Fibroblast of lung (primary cell): Measurements from ENCODE around the gene AGT. TPM values are rescaled to one million over a fixed set of nuclear protein-coding genes. Genes with fewer than 3 reads are reported as not detected.

Experiments
- DNase-seq, 2 donors: peaks; one replicate each; pipeline versions ENCODE4 v3.0.0 to v3.0.0-alpha.2; 2010; ENCODE audit warnings: low read depth in 2 of 2
- H2AFZ ChIP-seq: 2 replicates; pipeline ENCODE4 v1.5.1; 2012; ENCODE audit warnings: low read length, control low read depth, inconsistent platforms
- H3K27ac ChIP-seq: 2 replicates; pipeline ENCODE4 v1.5.1; 2011; ENCODE audit warnings: low read length, control low read depth; ENCODE audit not compliant: insufficient read depth
- H3K27me3 ChIP-seq: 2 replicates; pipeline ENCODE4 v1.5.1; 2011; ENCODE audit warnings: mild to moderate bottlenecking, low read length; ENCODE audit not compliant: control insufficient read depth, insufficient read depth
- H3K36me3 ChIP-seq: 2 replicates; pipeline ENCODE4 v1.5.1; 2011; ENCODE audit warnings: low read length; ENCODE audit not compliant: control insufficient read depth, insufficient read depth
- H3K4me1 ChIP-seq: 2 replicates; pipeline ENCODE4 v1.5.1; 2011; ENCODE audit warnings: low read length; ENCODE audit not compliant: control insufficient read depth, insufficient read depth; ENCODE audit errors: extremely low read depth
- H3K4me2 ChIP-seq: 2 replicates; pipeline ENCODE4 v1.5.1; 2011; ENCODE audit warnings: low read length, control low read depth; ENCODE audit not compliant: insufficient read depth; ENCODE audit errors: extremely low read depth
- H3K4me3 ChIP-seq, 4 experiments: fragments of 200-600 bp in 1 of 4; sonication (generic) in 1 of 4; replicated peaks in 1 of 4; 2 replicates each; pipeline ENCODE4 v1.5.1; 2011 to 2016; ENCODE audit warnings: low read length in 4 of 4, low read depth in 3 of 4, mild to moderate bottlenecking in 3 of 4, control low read depth in 2 of 4, inconsistent platforms in 1 of 4, mixed read lengths in 1 of 4; ENCODE audit not compliant: insufficient read depth in 1 of 4; ENCODE audit errors: control extremely low read depth in 1 of 4
- H3K79me2 ChIP-seq: 2 replicates; pipeline ENCODE4 v1.5.1; 2012; ENCODE audit warnings: mild to moderate bottlenecking, low read length, inconsistent platforms; ENCODE audit not compliant: control insufficient read depth, insufficient read depth
- H3K9ac ChIP-seq: 2 replicates; pipeline ENCODE4 v1.5.1; 2011; ENCODE audit warnings: mild to moderate bottlenecking, low read length, control low read depth; ENCODE audit not compliant: insufficient read depth
- H3K9me3 ChIP-seq: 2 replicates; pipeline ENCODE4 v1.5.1; 2012; ENCODE audit warnings: low read depth, low read length; ENCODE audit not compliant: control insufficient read depth, insufficient read depth
- H4K20me1 ChIP-seq: 2 replicates; pipeline ENCODE4 v1.5.1; 2011; ENCODE audit warnings: low read length; ENCODE audit not compliant: control insufficient read depth, insufficient read depth; ENCODE audit errors: extremely low read depth
- CTCF ChIP-seq, 2 donors: IDR thresholded peaks in 1 of 2; conservative IDR thresholded peaks in 1 of 2; 1 replicate in 1 of 2; 2 replicates in 1 of 2; pipeline ENCODE4 v1.5.1; 2011 to 2012; ENCODE audit warnings: low read length in 2 of 2, control low read depth in 1 of 2, inconsistent platforms in 1 of 2, low read depth in 1 of 2, mild to moderate bottlenecking in 1 of 2
- EZH2 ChIP-seq: IDR thresholded peaks from 2 replicates; pipeline ENCODE4 v1.5.1; 2012; ENCODE audit warnings: low read length, control low read depth, mild to moderate bottlenecking; ENCODE audit errors: missing control alignments
- polyA plus RNA-seq, 2 donors: library from polyadenylated mRNA; depleted of rRNA in 1 of 2; stranded (reverse) in 1 of 2; unstranded in 1 of 2; fragments of >200 nt; gene quantifications; 2 replicates each; pipeline ENCODE4 v1.2.1, GENCODE V29; 2011 to 2012; ENCODE audit warnings: missing spikeins in 1 of 2
- total RNA-seq: library from RNA; depleted of rRNA; stranded (reverse); fragments of >200 nt; gene quantifications from 2 replicates; pipeline ENCODE4 v1.2.1, GENCODE V29; 2014

Gene AGT
- total and polyA plus RNA-seq, 2 donors (not counting 1 experiment from before 2014, with no cell fraction given): 3.7 to 10.6 TPM

- TF ChIP-seq CTCF (conservative IDR thresholded peaks at IDR 0.05 in 1 of 2, IDR thresholded peaks at IDR 0.05 in 1 of 2; ENCODE audit: low read depth in 1 of 2, low read length in 2 of 2) (no peak), EZH2 (no peak)
- Histone ChIP-seq H3K79me2 (no peaks in the 10 kb centered on the region), H3K4me2 (no peak overlapping the region), H3K9ac (no peak overlapping the region), H3K4me1 (peaks cover 3% of the 10 kb centered on the region), H2AFZ (no peak overlapping the region), H3K4me3 (no peak overlapping the region), H3K36me3 (no peaks in the 10 kb centered on the region), H4K20me1 (no peaks in the 10 kb centered on the region), H3K27ac (no peak overlapping the region), H3K9me3 (no peaks in the 10 kb centered on the region), H3K27me3 (peaks cover 3% of the 10 kb centered on the region)
- no peak for DNase-seq
Observed at GRCh38 chr1:230759369-230760065, 45.6 kb upstream of the AGT start.

- peaks cover 3% of the 10 kb centered on the region for H3K27me3 ChIP-seq
- H2AFZ ChIP-seq: no peak overlapping the region
- no peaks in the 10 kb centered on the region for H3K79me2 ChIP-seq
- DNase-seq: peak in 1 of 2 donors; percentile 52
- no peak overlapping the region for H3K9ac ChIP-seq
- TF ChIP-seq EZH2 (no peak), CTCF (conservative IDR thresholded peaks at IDR 0.05 in 1 of 2, IDR thresholded peaks at IDR 0.05 in 1 of 2; ENCODE audit: low read depth in 1 of 2, low read length in 2 of 2) (no peak)
- H3K27ac ChIP-seq: no peak overlapping the region
- H3K36me3 ChIP-seq: no peaks in the 10 kb centered on the region
- H3K4me2 ChIP-seq: no peak overlapping the region
- peaks cover 3% of the 10 kb centered on the region for H3K4me1 ChIP-seq
- H3K4me3 ChIP-seq: no peak overlapping the region
- H3K9me3 ChIP-seq: no peaks in the 10 kb centered on the region
- H4K20me1 ChIP-seq: no peaks in the 10 kb centered on the region
Observed at GRCh38 chr1:230758709-230759368, 44.9 kb upstream of the AGT start.

DNA sequence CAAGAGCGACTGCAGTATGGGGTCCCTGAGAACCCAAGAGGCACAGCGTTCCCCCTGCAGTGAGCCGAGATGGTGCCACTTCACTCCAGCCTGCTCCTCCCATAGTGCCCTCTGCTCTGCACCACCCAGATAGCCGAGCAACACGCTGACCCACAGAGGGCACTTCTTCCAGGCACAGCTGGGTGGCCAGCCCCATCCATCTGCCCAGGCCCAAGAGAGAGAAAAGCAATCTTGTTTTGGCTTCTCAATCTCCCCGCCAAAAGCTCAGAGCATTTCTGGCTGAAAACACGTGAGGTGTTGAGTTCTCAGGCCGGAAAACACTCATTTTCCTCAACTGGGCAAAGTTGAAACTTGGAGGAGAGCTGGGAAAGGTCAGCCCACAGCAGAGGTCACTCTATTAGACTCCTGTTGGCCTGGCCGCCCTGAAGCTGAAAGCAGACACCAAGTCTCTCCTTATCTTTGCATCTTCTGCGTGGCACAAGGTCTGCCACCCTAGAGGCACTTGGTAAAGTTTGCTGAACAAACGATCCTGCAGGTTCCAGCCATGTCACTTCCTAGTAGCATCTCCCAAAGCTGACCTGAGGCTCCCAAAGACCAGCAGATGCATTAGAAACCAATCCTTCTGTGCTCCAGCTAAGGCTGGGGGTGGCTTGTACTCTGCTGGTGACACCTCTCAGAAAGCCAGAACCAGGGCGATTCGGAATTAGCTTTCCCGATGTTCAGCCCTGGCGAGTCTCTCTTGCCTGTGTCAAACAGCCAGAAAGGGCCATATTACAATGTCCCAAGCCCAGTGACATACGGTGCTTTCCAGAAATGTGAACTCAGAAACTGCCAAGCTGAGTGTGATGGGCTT is 44.2 kb upstream of the AGT start:
- Histone ChIP-seq H3K4me1 (peaks cover 3% of the 10 kb centered on the region), H3K9me3 (no peaks in the 10 kb centered on the region), H3K27ac (no peak overlapping the region), H3K27me3 (peaks cover 3% of the 10 kb centered on the region), H3K4me3 (no peak overlapping the region), H3K4me2 (no peak overlapping the region), H4K20me1 (no peaks in the 10 kb centered on the region), H3K79me2 (no peaks in the 10 kb centered on the region), H3K9ac (no peak overlapping the region), H2AFZ (no peak overlapping the region), H3K36me3 (no peaks in the 10 kb centered on the region)
- TF ChIP-seq EZH2 (no peak), CTCF (conservative IDR thresholded peaks at IDR 0.05 in 1 of 2, IDR thresholded peaks at IDR 0.05 in 1 of 2; ENCODE audit: low read depth in 1 of 2, low read length in 2 of 2) (no peak)
- DNase-seq: no peak
